RCC 7860 (cell line): ENCODE data around the gene MAP3K9.

ENCODE experiments used
- DNase-seq: peaks from one replicate; pipeline ENCODE4 v3.0.0-alpha.2; 2015; ENCODE audit warnings: low spot score
- FAIRE-seq: peaks from 2 replicates; lab custom pipeline; 2012; peaks lifted over from hg19 to GRCh38; lab: Jason Lieb, UNC

The MAP3K9 gene

DNA sequence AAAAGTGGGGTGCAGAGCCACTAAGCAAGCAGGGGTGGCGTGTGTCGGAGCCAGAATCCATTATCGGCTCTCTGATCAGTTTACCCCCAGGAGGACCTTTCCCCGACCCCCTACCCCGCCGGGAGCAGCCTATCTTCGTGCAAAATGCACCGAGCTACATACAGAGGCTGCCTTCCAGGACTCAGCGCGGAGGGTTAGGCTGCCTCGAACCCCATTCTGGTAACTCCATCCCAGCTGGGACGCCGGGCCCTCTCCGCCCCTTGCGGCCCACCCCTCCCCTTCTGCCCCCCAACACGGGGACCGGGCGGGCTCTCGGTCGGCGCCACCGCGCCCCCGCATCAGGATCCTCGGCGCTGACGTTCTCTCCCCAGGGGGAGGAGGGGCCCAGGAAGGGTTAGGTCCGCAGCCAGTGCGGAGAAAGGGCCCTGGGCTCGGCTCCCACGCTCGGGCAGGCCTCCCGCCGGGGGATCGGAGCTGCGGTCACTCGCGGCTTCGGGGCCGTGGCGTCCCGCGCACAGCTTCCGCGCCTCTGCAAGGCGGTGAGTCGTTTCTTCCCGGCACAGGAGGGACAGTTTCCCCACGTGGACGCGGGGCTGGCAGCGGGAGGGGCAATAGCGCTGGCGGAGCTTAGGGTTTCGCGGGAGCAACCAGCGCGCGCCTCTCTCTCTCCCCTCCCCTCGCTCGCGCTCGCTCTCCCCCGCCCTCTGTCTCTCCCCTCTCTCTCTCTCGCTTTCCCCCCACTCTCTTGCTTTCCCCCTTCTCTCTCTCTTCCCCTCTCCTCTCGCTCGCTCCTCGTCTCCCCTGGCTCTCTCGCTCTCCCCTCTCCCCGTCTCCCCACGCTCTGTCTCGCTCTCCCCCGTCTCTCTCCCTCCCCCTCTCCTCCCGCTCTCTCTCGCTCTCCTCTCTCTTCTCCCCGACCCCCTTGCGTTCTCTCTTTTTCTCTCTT is 12.5 kb upstream of the MAP3K9 start:
- FAIRE-seq (no peak), DNase-seq (peak; percentile 5)

DNA sequence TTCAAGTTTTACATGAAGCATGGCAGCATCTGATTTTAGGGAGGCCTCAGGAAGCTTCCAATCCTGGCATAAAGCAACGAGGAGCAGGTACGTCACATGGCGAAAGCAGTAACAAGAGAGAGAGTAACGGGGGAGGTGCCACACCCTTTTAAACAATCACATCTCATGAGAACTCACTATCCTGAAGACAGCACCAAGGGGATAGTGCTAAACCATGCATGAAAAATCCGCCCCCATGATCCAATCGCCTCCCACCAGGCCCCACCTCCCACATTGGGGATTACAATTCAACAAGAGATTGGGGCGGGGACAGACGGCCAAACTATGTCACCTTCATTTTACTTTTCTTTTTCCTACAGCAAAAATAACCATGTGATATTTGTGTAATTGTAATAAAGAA is 7.2 kb upstream of the MAP3K9 start:
- FAIRE-seq = no peak
- DNase-seq = no peak

DNA sequence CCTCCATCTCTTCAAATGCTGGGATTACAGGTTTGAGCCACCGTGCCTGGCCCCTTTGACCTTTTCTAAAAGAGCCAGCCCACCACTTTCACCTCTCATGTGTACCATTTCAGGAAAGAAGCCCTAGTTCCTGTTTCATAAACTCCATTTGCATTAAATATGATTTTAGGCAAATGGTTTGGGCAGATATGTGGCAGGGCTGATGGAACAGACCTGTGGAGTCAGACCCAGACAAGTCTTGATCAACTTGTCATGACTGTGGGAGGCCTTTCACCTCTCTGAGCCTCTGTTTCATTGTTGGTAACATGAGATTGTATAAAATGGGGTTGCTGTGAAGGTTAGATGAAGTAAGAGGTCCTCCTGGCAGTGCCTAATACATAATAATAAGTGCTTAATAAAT is 5.2 kb upstream of the MAP3K9 start:
- FAIRE-seq = no peak
- no peak for DNase-seq

DNA sequence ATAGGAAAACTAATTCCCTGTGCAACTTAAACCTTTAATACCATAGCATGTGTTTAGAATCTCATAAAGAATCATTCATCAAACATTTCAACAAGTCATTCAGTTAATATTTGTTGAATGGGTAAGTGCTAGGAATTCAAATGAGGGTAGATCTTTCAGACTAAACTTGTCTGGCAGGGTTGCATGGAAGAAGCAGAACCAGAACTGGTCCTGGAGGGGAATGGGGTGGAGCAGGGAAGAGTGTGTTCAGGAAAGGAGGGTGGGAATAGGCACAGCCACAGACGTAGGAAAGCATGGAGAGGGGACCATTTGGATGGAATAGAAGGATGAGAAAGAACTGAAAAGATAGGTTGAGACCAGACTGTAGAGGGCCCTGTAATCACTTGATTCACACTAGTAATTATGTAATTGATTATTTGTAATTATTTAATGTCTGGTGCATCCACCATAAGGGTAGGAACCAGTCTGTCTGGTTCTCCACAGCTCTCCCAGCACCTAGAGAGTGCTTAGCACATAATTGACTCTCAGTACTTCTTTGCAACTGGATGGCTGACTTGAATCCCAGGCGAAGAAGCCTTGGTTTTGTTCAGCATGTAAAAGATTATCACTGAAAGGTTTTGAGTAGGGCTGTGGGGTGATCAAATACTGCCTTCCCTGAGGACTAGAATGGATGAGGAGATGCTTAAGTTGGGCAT is 3.0 kb upstream of the MAP3K9 start:
- DNase-seq (no peak), FAIRE-seq (no peak)

DNA sequence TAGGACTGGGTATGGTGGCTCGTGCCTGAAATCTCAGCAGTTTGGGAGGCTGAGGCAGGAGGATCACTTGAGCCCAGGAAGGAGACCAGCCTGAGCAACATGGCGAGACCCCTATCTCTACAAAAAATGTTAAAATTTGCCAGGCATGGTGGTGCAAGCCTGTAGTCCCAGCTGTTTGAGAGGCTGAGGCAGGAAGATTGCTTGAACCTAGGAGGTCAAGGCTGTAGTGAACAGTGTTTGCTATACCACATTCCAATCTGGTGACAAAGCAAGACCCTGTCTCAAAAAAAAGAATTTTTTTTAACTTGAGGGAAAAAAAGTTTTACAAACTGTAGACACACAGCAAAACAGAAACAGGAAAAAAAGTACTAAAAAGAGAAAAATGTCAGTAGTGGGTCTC is 2.3 kb upstream of the MAP3K9 start:
- DNase-seq = peak; percentile 6
- no peak for FAIRE-seq

DNA sequence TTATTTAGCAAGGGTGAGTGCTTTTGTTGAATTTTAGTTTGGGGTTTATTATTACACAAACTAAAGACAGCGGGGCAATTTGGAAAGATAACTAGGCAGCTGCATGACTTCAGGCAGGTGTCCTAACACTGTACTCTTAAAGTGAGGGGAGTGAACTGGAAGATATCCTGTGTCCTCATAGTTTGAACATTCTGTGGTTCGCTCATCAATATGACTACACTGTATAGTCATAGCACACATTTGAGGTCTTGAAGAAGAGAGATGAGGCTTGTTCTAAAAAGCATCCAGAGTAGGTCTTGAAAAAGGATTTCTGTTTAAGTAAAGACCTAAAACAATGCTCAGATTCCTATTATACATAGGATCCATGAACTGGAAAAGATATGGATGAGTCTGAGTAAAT is 1.7 kb upstream of the MAP3K9 start:
- DNase-seq (peak; percentile 29), FAIRE-seq (no peak)

DNA sequence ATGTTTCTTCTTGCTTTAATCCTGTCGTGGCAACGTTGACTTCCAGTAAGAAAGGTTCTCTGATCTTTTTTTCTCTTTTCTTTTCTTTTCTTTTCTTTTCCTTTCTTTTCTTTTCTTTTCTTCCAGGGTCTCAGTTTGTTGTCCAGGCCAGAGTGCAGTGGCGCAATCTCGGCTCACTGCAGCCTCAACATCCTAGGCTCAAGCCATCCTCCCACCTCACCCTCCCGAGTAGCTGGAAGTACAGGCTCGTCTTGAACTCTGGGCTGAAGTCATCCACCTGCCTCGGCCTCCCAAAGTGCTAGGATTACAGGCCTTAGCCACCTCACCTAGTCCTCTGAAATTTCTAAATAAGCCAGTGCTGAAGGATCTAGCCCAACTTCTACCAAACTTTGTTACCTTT is 1.3 kb upstream of the MAP3K9 start:
- DNase-seq = no peak
- FAIRE-seq = no peak

DNA sequence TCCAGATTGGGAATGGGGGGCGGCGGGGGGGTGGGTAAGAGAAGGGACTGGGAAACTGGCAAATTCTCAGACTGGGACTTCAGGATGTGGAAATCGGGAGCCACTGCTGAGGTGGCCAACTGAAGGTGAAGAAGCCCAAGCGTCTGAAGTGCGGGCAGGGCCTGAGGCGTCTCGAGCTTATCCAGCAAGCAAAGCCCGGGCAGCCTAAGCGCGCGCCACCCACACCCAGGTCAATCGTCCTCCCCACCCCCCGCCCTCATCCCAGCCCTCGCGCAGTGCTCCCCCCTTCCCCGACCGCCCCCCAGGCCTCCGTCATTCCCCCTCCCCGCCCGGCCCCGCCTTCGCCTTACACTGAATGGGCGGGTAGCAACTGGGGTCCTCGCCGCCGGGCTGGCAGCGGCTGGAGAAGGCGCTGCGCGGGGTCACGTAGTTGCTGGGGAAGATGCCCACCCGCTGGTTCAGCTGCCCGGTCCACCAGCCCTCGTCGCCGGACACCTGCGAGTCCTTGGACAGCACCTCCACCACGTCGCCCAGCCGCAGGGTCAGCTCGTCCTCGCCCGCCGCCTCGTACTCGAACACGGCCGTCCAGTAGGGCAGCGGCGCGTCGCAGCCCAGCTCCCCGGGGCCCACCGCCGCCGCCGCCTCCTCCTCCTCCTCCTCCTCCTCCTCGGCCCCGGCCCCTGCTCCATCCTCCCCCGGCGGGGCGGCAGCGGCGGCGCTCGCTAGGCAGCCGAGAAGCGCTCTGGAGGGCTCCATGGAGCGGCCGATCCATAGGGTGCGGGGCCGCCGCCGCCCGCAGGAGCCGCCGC is 693 bp downstream of the MAP3K9 start:
- FAIRE-seq (no peak), DNase-seq (no peak)

DNA sequence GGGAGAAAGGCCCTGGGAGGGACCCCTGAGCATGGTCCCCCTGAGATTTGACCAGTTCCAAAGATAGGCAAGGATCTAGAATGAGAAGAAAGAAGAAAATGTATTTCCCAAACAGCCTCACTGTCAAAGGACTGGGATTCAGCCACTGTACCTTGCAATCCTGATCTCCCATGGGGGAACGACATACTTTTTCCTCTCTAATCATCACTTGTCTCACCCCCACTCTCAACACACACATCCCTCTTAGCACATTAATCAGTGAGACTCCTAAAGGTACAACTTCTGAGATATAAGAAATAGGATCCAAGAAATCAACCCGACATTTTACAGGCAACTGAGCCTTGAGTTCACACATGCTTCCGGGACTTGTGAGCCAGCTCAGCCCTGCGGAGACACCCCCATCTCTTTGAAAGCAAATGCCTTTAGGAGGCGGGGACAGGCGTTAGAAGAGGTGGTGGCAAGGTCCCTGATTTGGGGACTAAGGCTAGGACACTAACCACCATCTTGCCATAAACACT is 1.4 kb downstream of the MAP3K9 start:
- DNase-seq = peak; percentile 20
- no peak for FAIRE-seq

DNA sequence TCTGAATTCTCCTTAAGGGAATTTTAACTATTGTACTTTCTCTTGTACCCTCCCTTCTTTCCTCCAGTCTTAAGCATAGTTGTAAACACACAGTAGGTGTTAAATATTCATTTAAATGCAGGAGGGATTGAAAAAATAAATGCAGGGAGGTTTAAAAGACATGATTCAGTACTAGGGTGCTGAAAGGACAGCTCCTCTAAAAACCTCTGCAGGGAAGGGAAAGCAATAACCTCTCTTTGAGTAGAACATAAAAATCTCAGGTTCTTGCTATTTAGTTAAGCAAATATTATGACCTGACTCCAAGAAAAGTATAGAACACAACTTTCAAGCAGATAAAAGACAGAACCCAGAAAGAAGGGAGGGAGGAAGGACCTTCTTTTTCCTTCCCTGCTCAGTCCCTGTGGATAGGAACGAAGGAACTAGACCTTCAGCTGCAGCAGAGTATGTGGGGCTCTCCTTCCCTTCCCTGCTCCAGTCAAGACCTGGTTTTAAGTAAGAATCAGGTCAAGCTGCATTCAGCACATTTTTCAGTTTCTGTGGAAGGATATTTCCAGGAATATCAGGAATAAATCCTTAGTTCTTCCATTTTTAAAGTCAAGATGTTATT is 4.7 kb downstream of the MAP3K9 start:
- no peak for FAIRE-seq

DNA sequence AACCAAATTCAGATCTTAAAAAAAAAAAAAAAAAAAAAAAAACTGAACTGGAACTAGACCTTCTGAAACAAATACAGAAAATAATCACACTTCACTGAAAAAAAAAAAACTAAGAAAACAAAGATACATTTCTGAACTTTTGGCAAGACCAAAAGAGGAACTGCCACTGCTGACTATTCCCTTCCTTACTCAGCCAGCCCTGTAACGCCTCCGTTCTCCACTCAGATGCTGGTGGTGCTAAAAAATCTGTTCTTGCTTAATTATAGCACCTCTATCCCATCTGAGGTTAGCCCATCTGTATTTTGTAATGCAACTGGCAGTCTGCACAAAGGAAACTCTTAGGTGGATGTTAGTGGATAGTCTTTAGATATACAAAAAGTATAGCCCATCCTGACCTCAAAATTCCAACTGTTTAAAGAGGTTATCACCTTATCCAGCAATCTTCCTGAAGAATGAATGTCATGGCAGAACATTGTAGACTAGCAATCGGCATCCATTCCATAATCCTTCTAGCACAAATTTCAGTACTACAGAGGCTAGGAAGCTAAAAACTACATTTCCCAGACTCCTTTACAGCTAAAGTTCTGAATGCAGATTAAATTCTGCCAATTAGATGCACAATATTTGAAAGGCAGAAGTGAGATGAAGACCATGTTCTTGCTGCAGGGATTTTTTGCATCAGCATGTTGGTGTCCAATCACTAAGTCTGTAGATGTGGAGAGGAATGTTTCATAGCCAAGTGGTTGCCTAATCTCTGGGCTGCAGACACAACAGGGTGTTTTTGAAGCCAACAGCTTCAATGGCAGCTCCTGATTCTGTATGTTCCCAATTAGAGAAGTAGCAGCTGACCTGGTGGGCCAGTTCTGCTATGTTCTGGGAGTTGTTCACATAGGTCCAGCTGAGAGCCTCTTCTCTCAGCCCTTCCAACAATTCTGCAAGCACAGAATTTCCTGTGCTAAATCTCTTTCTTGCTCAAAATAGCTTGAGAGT is 5.7 kb downstream of the MAP3K9 start:
- no peak for FAIRE-seq
- DNase-seq = no peak

More for the DNA sequence above, 4.7 kb downstream of the MAP3K9 start:
- DNase-seq = no peak

DNA sequence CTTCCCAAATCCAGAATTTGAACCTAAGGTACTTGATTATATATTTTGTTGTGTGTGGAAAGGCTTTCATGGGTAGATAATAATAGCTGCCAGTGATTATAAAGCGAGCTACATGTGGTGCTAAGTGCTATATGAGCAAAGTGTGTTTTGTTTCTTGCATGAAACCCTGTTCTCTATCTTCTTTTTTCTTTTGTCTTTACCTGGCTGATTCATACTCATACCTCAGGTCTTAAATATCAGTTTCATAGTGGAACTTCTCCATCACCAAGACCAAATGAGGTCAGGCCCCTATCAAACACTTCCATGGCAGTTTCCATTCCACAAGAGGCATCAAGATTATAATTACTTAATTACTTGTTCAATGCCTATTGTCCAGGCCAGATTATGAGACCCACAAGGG is 6.9 kb downstream of the MAP3K9 start:
- FAIRE-seq = no peak

DNA sequence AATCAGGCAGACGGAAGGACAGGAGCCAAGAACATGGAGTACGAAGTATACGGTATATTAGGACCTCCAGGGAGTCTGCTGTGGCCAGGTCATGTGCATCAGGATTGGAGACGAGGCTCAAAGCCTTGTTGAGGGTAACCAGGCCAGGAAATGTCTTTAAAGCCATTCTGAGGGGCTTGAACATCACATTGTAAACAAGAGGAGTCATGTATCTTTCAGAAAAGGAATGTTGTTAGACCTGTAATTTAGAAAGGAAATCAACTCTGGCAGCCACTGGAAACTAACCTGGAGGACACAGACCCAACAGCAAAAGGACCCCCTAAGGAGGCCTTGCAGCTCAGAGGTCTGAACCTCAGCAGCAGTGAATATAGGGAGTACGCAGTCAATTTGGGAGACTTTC is 7.5 kb downstream of the MAP3K9 start:
- no peak for FAIRE-seq

More for the DNA sequence above, 6.9 kb downstream of the MAP3K9 start:
- DNase-seq = no peak

DNA sequence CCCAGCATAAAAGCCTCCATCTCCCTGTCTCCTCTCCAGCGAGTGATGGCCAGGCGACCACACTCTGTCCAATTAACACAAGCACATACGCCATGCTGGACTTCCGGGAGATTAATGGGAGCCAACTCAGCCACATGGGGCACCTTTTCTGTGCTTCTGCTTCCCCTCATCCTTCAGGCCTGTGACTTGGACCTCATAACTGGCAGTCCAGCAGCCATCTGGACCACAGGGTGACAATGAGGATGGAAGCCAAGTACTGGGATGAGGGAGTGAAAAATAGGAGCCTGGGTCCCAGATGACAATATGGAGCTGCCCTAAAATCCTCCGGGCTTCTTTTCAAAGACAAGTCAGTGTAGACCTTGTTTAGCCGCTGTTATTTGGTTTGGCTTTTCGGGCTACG is 12.8 kb downstream of the MAP3K9 start:
- FAIRE-seq = no peak
- DNase-seq = no peak

More for the DNA sequence above, 7.5 kb downstream of the MAP3K9 start:
- DNase-seq = no peak

DNA sequence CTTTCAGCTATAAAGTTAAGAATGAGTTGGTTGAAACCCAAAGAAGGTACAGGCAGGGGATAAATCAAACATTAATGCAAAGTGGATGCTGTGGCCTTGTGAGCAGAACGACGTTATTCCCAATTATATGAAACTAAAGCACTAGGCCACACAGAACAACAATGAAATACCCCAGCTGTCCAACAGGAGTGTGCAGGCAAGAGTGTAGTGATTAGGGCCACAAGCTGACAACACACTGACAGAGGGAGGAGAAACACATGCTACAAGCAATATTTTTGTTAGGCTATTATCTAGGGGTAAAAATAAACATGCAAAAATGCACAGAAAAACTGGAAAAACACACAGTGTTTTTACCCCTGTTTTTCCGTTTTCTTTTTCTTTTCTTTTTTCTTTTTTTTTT is 15.0 kb downstream of the MAP3K9 start:
- DNase-seq (no peak), FAIRE-seq (no peak)

DNA sequence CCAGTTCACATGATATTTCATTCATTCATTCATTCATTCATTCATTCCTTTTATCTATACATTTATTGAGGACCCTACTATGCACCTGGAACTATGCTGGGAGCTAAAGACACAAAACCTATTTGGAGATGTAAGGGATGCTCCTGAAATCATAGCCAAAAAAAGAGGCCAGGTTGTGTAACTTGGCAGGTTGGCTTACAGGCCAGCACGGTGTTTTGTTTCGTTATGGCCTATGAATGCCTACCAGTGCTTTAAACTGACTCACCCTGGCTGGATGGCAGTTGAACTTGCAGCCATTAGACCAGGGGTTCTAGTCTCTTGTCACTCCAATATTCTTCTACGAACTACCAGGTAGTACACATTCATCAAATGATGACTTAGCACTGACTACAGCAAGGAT is 15.7 kb downstream of the MAP3K9 start:
- no peak for DNase-seq
- no peak for FAIRE-seq

DNA sequence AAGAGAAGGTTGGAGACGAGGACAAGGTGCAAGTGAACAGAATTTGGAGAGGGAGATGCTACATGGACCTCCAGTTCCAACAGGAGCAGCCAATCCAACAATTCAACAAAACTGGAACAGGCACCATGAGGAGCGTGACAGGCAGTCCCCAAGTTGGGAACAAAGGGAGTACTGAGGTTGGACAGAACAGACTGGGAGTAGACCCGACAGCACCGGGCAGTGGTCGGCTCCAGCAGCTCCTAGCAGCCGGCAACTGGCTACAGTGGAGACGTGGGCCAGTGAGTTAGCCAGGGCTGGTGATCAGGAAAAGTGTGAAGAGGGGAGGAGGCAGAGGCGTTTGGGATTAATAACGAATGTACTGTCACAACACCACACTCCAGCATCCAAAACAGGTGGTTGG is 16.4 kb downstream of the MAP3K9 start:
- DNase-seq (no peak), FAIRE-seq (no peak)

DNA sequence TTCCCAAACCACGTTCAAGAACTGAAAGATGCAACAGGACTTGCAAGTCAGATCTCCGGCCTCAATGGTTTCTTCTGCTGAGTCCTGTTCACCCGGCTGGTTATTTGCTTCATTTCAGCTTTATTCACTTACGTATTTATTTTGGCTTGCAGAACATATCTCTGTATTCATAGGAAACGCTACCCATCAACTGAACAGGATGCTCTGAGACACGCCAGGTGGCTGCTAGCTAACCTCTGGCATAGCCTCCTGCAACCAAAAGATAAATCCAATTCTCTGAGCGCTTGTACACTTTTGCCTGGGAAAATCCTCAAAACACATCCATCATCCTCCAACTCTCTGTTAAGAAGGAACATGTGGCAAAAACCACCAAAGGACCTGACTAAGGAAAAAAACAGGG is 17.3 kb downstream of the MAP3K9 start:
- no peak for FAIRE-seq
- no peak for DNase-seq

DNA sequence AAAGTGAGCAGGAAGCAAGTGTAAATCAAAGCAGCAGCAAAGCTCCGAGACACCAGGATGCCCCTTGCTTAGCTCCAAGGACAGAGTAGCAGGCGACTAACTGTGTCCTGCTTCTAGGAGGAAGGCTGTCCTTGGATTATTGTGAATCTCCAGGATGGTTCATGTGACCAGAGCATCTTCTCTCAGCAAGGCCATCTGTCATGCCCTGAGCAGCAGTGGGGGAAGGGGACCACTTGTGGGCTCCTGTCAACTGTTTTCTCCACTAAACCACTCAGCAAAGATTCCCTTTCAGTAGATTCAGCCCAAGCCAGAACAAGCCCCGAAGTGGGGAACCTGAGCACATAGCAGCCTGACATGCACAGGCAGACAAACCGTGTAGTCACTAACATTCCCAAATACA is 19.4 kb downstream of the MAP3K9 start:
- FAIRE-seq (no peak), DNase-seq (no peak)
